Measurements from ENCODE around the gene PPP1R3G.

PPP1R3G gene

GRCh38 chr6:5093231-5094015, 8.3 kb downstream of the PPP1R3G start:
- Histone ChIP-seq H3K9ac (ENCODE audit: low read depth, low read length) (no peak overlapping the region), H3K4me3 (ENCODE audit: low read depth, low read length) (no peak overlapping the region), H3K9me3 (ENCODE audit: control insufficient read depth, insufficient read depth, low read length) (no peaks in the 10 kb centered on the region), H3K27me3 (ENCODE audit: control insufficient read depth, insufficient read depth, low read length) (peaks cover 15% of the 10 kb centered on the region), H3K36me3 (ENCODE audit: control insufficient read depth, insufficient read depth, low read length) (no peaks in the 10 kb centered on the region), H3K27ac (ENCODE audit: low read depth, low read length) (no peak overlapping the region), H3K4me1 (ENCODE audit: control insufficient read depth, insufficient read depth, low read length) (no peaks in the 10 kb centered on the region)

GRCh38 chr6:5094327-5094726, 9.2 kb downstream of the PPP1R3G start:
- H3K27me3 ChIP-seq (ENCODE audit: control insufficient read depth, insufficient read depth, low read length), result peaks cover 11% of the 10 kb centered on the region; the same call in 1 of the 2 replicates
- no peaks in the 10 kb centered on the region for H3K4me1 ChIP-seq (ENCODE audit: control insufficient read depth, insufficient read depth, low read length)
- H3K4me3 ChIP-seq (ENCODE audit: low read depth, low read length), result no peak overlapping the region
- H3K9ac ChIP-seq (ENCODE audit: low read depth, low read length), result no peak overlapping the region
- H3K27ac ChIP-seq (ENCODE audit: low read depth, low read length), result no peak overlapping the region
- H3K9me3 ChIP-seq (ENCODE audit: control insufficient read depth, insufficient read depth, low read length), result no peaks in the 10 kb centered on the region
- H3K36me3 ChIP-seq (ENCODE audit: control insufficient read depth, insufficient read depth, low read length), result no peaks in the 10 kb centered on the region

GRCh38 chr6:5095236-5095635, 10.1 kb downstream of the PPP1R3G start:
- Histone ChIP-seq H3K9me3 (ENCODE audit: control insufficient read depth, insufficient read depth, low read length) (no peaks in the 10 kb centered on the region), H3K27me3 (ENCODE audit: control insufficient read depth, insufficient read depth, low read length) (peaks cover 5% of the 10 kb centered on the region; the same call in 1 of the 2 replicates), H3K4me1 (ENCODE audit: control insufficient read depth, insufficient read depth, low read length) (no peaks in the 10 kb centered on the region), H3K9ac (ENCODE audit: low read depth, low read length) (no peak overlapping the region), H3K36me3 (ENCODE audit: control insufficient read depth, insufficient read depth, low read length) (no peaks in the 10 kb centered on the region), H3K4me3 (ENCODE audit: low read depth, low read length) (no peak overlapping the region), H3K27ac (ENCODE audit: low read depth, low read length) (no peak overlapping the region)

GRCh38 chr6:5096482-5096881, 11.3 kb downstream of the PPP1R3G start:
- Histone ChIP-seq H3K36me3 (ENCODE audit: control insufficient read depth, insufficient read depth, low read length) (no peaks in the 10 kb centered on the region), H3K4me3 (ENCODE audit: low read depth, low read length) (no peak overlapping the region), H3K9me3 (ENCODE audit: control insufficient read depth, insufficient read depth, low read length) (no peaks in the 10 kb centered on the region), H3K9ac (ENCODE audit: low read depth, low read length) (no peak overlapping the region), H3K27ac (ENCODE audit: low read depth, low read length) (no peak overlapping the region), H3K27me3 (ENCODE audit: control insufficient read depth, insufficient read depth, low read length) (no peaks in the 10 kb centered on the region; the same call in 1 of the 2 replicates), H3K4me1 (ENCODE audit: control insufficient read depth, insufficient read depth, low read length) (no peaks in the 10 kb centered on the region)

- H3K36me3 ChIP-seq (ENCODE audit: control insufficient read depth, insufficient read depth, low read length), result no peaks in the 10 kb centered on the region
- no peak overlapping the region for H3K27ac ChIP-seq (ENCODE audit: low read depth, low read length)
These were observed 13.5 kb downstream of the PPP1R3G start for GRCh38 chr6:5098501-5099270.

GRCh38 chr6:5099537-5099936, 14.4 kb downstream of the PPP1R3G start:
- Histone ChIP-seq H3K27me3 (ENCODE audit: control insufficient read depth, insufficient read depth, low read length) (no peaks in the 10 kb centered on the region), H3K36me3 (ENCODE audit: control insufficient read depth, insufficient read depth, low read length) (no peaks in the 10 kb centered on the region), H3K9ac (ENCODE audit: low read depth, low read length) (no peak overlapping the region), H3K9me3 (ENCODE audit: control insufficient read depth, insufficient read depth, low read length) (no peaks in the 10 kb centered on the region), H3K4me1 (ENCODE audit: control insufficient read depth, insufficient read depth, low read length) (no peaks in the 10 kb centered on the region), H3K4me3 (ENCODE audit: low read depth, low read length) (no peak overlapping the region), H3K27ac (ENCODE audit: low read depth, low read length) (no peak overlapping the region)

More at GRCh38 chr6:5098501-5099270, 13.5 kb downstream of the PPP1R3G start:
- no peaks in the 10 kb centered on the region for H3K4me1 ChIP-seq (ENCODE audit: control insufficient read depth, insufficient read depth, low read length)
- no peak overlapping the region for H3K4me3 ChIP-seq (ENCODE audit: low read depth, low read length)
- no peaks in the 10 kb centered on the region for H3K9me3 ChIP-seq (ENCODE audit: control insufficient read depth, insufficient read depth, low read length)
- H3K9ac ChIP-seq (ENCODE audit: low read depth, low read length), result no peak overlapping the region
- H3K27me3 ChIP-seq (ENCODE audit: control insufficient read depth, insufficient read depth, low read length), result no peaks in the 10 kb centered on the region

GRCh38 chr6:5100806-5101205, 15.7 kb downstream of the PPP1R3G start:
- no peaks in the 10 kb centered on the region for H3K9me3 ChIP-seq (ENCODE audit: control insufficient read depth, insufficient read depth, low read length)
- H3K27ac ChIP-seq (ENCODE audit: low read depth, low read length), result no peak overlapping the region
- no peak overlapping the region for H3K9ac ChIP-seq (ENCODE audit: low read depth, low read length)
- H3K27me3 ChIP-seq (ENCODE audit: control insufficient read depth, insufficient read depth, low read length), result no peaks in the 10 kb centered on the region
- H3K36me3 ChIP-seq (ENCODE audit: control insufficient read depth, insufficient read depth, low read length), result no peaks in the 10 kb centered on the region
- H3K4me3 ChIP-seq (ENCODE audit: low read depth, low read length), result no peak overlapping the region
- peaks cover under 1% of the 10 kb centered on the region; the same call in 1 of the 2 replicates for H3K4me1 ChIP-seq (ENCODE audit: control insufficient read depth, insufficient read depth, low read length)

GRCh38 chr6:5102267-5102970, 17.3 kb downstream of the PPP1R3G start:
- Histone ChIP-seq H3K36me3 (ENCODE audit: control insufficient read depth, insufficient read depth, low read length) (no peaks in the 10 kb centered on the region), H3K27me3 (ENCODE audit: control insufficient read depth, insufficient read depth, low read length) (no peaks in the 10 kb centered on the region), H3K4me1 (ENCODE audit: control insufficient read depth, insufficient read depth, low read length) (peaks cover 5% of the 10 kb centered on the region; the same call in 1 of the 2 replicates), H3K27ac (ENCODE audit: low read depth, low read length) (no peak overlapping the region), H3K9ac (ENCODE audit: low read depth, low read length) (no peak overlapping the region), H3K9me3 (ENCODE audit: control insufficient read depth, insufficient read depth, low read length) (no peaks in the 10 kb centered on the region), H3K4me3 (ENCODE audit: low read depth, low read length) (no peak overlapping the region)

- peaks cover 5% of the 10 kb centered on the region; the same call in 1 of the 2 replicates for H3K4me1 ChIP-seq (ENCODE audit: control insufficient read depth, insufficient read depth, low read length)
- no peaks in the 10 kb centered on the region for H3K36me3 ChIP-seq (ENCODE audit: control insufficient read depth, insufficient read depth, low read length)
- H3K4me3 ChIP-seq (ENCODE audit: low read depth, low read length), result no peak overlapping the region
- H3K27me3 ChIP-seq (ENCODE audit: control insufficient read depth, insufficient read depth, low read length), result no peaks in the 10 kb centered on the region
- H3K27ac ChIP-seq (ENCODE audit: low read depth, low read length), result no peak overlapping the region
- H3K9ac ChIP-seq (ENCODE audit: low read depth, low read length), result no peak overlapping the region
- no peaks in the 10 kb centered on the region for H3K9me3 ChIP-seq (ENCODE audit: control insufficient read depth, insufficient read depth, low read length)
These were observed 18.1 kb downstream of the PPP1R3G start for GRCh38 chr6:5103250-5103649.

GRCh38 chr6:5104667-5105066, 19.5 kb downstream of the PPP1R3G start:
- no peaks in the 10 kb centered on the region for H3K27me3 ChIP-seq (ENCODE audit: control insufficient read depth, insufficient read depth, low read length)
- no peak overlapping the region for H3K27ac ChIP-seq (ENCODE audit: low read depth, low read length)
- H3K4me1 ChIP-seq (ENCODE audit: control insufficient read depth, insufficient read depth, low read length), result peaks cover 5% of the 10 kb centered on the region; the same call in 1 of the 2 replicates
- no peak overlapping the region for H3K9ac ChIP-seq (ENCODE audit: low read depth, low read length)
- H3K9me3 ChIP-seq (ENCODE audit: control insufficient read depth, insufficient read depth, low read length), result no peaks in the 10 kb centered on the region
- H3K36me3 ChIP-seq (ENCODE audit: control insufficient read depth, insufficient read depth, low read length), result no peaks in the 10 kb centered on the region
- no peak overlapping the region for H3K4me3 ChIP-seq (ENCODE audit: low read depth, low read length)
